Measurements from ENCODE around the gene DGKI.

DNA sequence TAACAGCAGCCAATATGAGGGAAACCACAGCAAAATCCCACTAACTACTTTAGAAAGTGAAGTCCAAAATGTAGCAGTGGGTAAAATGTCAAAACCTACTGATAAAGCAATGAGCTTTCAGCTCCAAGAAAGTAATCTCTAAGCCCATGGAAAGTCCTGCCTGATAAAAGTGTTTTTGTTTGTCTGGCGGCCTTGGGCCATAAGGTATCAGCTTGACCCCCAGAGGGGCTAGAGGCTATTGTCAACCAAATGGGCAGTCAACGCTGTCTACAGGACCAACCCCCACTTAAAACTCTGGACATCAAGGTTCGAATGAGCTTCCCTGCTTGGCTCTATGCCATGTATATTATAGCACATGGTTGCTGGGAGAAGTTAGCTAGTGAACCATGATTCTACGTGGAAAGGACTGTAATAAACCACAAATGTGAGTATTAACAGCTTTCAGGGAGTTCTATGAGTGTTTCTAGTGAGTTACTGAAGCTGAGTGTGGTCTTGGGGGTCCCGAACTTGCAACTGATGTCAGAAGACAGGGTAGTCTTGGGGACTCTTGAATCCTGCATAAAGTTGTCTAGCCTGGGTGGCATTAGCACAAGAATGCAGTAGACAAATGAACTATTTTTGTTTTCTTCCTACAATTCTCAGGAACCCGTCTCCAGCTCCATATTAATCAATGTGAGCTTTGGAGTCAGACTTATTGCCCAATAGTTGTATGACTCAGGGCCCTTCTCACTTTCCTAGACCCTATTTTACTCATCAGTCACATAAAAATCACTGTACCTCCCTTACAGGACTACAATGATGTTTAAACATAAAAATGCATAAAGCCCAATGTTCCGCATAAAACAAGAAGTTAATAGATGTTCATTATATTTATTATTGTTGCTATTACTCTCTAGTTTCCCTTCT lies 164.9 kb downstream of the DGKI start:
- no peak for TF ChIP-seq GATA3 (IDR thresholded peaks at IDR 0.05; ENCODE audit: low read depth, low read length)
- no peak for TF ChIP-seq GATA2 (IDR thresholded peaks at IDR 0.05; ENCODE audit: low read depth, low read length)

Measured in SH-SY5Y (cell line).